Measurements from ENCODE around the gene MDH1B.

MDH1B gene

DNA sequence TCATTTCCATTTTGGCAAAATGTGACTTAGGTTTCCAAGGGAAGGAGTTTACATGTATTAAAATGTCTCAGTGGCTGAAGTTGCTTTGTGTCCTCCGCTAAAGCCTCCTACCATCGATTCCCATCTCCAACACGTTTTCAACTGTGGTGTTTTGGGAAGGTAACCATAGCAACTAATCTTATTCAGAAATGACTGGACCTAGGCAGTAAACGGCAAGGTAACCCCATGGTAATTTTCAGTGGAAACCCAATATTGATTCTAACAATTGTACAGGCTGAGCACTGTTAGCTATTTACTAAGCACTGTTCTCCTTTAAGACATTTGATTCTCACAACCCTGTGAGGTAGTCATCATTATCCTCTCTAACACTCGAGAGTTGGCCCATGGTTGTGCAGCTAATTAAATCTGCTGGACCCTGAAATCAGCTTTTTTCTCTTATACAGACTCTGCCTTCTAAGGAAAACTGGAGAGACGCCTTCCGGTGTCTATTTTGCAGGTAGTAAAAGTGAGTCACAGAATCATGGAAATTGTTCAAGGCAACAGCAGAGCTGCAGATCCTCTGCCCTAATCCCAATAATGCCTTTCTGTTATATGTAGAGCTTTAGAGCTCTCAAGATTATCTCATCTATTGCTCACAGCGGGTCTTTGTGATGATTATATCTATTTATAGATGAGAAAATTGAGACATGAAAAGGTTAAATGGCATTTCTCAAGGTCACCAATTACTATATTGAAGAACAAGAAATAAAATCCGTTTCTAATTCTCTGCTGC, 36.5 kb upstream of the MDH1B start:
- H3K4me3 ChIP-seq (ENCODE audit: low read length): no peak overlapping the region
- DNase-seq (ENCODE audit: low read depth): no peak
- TF ChIP-seq, protein P1, sequence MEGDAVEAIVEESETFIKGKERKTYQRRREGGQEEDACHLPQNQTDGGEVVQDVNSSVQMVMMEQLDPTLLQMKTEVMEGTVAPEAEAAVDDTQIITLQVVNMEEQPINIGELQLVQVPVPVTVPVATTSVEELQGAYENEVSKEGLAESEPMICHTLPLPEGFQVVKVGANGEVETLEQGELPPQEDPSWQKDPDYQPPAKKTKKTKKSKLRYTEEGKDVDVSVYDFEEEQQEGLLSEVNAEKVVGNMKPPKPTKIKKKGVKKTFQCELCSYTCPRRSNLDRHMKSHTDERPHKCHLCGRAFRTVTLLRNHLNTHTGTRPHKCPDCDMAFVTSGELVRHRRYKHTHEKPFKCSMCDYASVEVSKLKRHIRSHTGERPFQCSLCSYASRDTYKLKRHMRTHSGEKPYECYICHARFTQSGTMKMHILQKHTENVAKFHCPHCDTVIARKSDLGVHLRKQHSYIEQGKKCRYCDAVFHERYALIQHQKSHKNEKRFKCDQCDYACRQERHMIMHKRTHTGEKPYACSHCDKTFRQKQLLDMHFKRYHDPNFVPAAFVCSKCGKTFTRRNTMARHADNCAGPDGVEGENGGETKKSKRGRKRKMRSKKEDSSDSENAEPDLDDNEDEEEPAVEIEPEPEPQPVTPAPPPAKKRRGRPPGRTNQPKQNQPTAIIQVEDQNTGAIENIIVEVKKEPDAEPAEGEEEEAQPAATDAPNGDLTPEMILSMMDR (conservative IDR thresholded peaks at IDR 0.05; ENCODE audit: low read depth, low read length): no peak

DNA sequence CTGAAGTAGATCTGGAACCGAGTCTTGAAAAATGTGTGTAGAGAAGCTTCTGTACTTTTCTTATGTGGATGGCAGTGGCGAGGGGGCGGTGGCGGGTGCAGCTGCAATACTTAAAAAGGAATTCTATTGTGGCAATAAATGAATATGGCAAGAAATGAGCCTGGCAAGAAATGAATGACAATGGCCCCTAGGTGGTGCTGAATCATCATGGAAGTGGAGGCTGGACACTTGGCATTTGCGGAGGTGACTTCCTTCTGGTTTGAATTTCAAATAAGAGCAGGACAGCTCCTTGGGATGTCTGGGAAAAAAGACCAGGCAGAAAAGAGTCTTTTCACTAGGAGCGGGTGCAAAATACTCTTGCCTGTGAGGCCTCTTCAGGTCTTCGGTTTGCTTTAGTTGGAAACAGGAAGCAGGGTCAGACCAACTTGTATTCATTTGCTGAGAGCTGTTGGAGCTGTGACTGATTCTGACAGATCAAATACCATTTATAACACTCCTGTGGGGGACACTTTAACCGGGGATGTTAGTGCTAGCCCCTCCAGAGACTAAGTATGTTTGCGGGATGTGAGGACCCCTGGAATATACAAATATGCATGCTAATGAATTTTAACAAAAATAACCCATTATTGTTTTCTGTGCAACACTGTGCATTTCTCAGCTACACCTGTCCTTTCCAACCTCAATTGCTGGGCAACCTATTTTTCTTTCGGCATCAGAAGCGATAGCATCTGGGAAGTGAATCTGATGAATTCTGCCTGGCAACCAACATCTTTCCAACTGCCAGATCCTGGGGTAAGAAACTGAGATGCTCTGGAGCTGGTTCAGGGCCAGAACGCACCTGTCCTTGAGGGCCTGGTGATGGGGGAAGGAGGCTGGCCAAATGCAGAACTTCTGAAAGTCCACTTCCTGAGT, 35.6 kb upstream of the MDH1B start:
- no peak overlapping the region for H3K4me3 ChIP-seq (ENCODE audit: low read length)
- no peak for DNase-seq (ENCODE audit: low read depth)
- TF ChIP-seq, protein P1 (conservative IDR thresholded peaks at IDR 0.05; ENCODE audit: low read depth, low read length): peak; percentile 73

DNA sequence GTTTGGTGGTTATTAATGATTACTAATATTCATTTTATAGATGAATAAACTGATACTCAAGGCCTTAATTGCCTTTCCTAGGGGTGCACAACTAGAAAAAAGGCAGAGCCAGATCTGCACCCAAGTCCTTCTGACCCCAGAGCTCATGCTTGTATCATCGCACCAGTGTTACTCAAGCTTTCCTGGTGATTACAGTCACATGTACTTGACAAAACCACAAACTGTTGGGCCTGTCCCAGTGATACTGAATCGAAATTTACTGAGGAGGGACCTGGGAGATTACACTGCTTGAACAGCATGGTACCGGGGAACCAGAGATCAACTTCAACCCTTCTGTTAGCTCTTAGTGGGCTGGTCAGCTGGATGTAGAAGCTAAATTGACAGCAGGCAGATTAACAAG, 34.0 kb upstream of the MDH1B start:
- H3K4me3 ChIP-seq (ENCODE audit: low read length): no peak overlapping the region
- no peak for DNase-seq (ENCODE audit: low read depth)
- TF ChIP-seq, protein P1 (conservative IDR thresholded peaks at IDR 0.05; ENCODE audit: low read depth, low read length): no peak

DNA sequence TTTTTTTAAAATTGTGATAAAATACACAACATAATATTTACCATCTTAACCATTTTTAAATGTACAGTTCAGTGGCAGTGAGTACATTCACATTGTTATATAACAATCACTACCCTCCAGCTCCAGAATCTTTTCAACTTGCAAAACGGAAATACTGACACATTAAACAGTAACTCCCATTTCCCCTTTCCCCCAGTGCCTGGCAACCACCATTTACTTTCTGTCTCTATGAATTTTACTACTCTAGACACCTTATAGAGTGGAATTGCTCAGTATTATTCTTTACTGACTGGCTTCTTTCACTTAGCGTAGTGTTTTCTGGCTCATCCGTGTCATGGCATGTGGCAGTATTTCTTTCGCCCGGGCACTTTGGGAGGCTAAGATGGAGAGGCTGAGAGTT, 32.9 kb upstream of the MDH1B start:
- H3K4me3 ChIP-seq (ENCODE audit: low read length): no peak overlapping the region
- DNase-seq (ENCODE audit: low read depth): no peak
- TF ChIP-seq, protein P1 (conservative IDR thresholded peaks at IDR 0.05; ENCODE audit: low read depth, low read length): no peak

DNA sequence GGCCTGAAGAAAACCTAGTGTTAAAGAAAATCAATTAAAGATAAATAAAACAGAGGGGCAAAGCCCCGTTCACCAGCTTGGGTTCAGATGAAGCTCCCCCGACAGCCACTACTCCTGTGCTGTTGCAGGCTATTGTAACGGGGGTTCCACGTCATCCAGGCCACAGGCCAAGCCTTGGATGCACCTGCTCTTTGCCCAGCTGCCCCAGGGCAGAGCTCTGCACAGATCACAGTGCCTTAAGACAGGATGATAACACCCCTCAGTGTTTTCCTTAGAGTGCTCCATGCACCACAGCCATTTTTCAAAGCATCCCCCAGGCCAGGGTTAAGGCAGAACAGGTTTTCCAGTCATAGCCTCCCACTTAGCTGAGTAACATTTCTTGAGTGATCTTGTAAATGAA, 32.2 kb upstream of the MDH1B start:
- no peak for DNase-seq (ENCODE audit: low read depth)
- TF ChIP-seq, protein P1 (conservative IDR thresholded peaks at IDR 0.05; ENCODE audit: low read depth, low read length): no peak
- H3K4me3 ChIP-seq (ENCODE audit: low read length): no peak overlapping the region

DNA sequence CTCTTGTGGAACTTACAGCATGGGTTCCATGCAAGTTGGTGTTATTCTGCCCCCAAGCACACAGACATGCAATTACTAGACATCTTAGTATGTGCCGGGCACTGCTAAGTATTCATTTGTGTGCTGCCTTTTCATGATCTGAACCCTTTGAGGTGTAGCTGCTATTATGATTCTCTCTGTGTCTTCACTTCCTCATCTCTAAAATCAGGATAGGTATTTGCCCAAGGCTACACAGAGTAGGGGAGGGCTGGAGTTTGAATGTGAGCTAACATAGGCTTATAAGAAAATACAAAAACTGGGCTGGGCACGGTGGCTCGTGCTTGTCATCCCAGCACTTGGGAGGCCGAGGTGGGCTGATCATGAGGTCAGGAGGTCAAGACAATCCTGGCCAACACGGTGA, 27.5 kb upstream of the MDH1B start:
- TF ChIP-seq, protein P1 (conservative IDR thresholded peaks at IDR 0.05; ENCODE audit: low read depth, low read length): no peak
- DNase-seq (ENCODE audit: low read depth): no peak
- H3K4me3 ChIP-seq (ENCODE audit: low read length): no peak overlapping the region
